Measurements from ENCODE around the gene MARCHF4.

DNA sequence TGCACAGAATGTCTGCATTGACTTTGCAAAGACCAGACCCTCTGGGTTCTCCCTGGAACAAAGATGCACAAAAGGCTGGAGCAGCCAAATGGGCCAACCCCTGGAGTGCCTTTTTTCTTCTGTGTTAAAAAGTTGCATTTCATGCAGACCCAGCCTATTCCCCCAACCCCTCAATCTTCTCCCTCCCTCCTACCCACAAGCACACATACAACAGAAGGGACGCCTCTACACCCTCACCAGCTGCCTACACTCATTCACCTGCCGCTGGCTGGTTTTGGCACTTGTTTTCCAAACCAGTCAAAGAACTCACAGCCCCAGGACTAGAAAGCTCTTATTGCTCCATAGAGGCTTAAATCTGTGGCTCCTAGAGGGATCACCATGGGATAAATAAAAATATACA is 16.6 kb downstream of the MARCHF4 start:
- TF ChIP-seq, protein P1, sequence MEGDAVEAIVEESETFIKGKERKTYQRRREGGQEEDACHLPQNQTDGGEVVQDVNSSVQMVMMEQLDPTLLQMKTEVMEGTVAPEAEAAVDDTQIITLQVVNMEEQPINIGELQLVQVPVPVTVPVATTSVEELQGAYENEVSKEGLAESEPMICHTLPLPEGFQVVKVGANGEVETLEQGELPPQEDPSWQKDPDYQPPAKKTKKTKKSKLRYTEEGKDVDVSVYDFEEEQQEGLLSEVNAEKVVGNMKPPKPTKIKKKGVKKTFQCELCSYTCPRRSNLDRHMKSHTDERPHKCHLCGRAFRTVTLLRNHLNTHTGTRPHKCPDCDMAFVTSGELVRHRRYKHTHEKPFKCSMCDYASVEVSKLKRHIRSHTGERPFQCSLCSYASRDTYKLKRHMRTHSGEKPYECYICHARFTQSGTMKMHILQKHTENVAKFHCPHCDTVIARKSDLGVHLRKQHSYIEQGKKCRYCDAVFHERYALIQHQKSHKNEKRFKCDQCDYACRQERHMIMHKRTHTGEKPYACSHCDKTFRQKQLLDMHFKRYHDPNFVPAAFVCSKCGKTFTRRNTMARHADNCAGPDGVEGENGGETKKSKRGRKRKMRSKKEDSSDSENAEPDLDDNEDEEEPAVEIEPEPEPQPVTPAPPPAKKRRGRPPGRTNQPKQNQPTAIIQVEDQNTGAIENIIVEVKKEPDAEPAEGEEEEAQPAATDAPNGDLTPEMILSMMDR (conservative IDR thresholded peaks at IDR 0.05; ENCODE audit: low read depth, low read length): no peak
- no peak for TF ChIP-seq EZH2 (IDR thresholded peaks at IDR 0.05; ENCODE audit: borderline replicate concordance, low read depth, low read length, poor library complexity, severe bottlenecking)
